Right lobe of liver (tissue), 4 donors: Measurements from ENCODE around the gene DRD4.

Experiments used
- POLR2A ChIP-seq: fragments of 450-650 bp; IDR thresholded peaks from one replicate; pipeline ENCODE4 v1.6.1; 2017; ENCODE audit warnings: antibody characterized with exemption, mild to moderate bottlenecking
- TF ChIP-seq, protein P1 (sequence below), 4 donors: fragments of 200-600 bp in 3 of 4; fragments of 450-650 bp in 1 of 4; IDR thresholded peaks; one replicate each; pipeline versions ENCODE4 v1.5.1 to v1.8.0; 2016 to 2022; ENCODE audit warnings: antibody characterized with exemption in 4 of 4, mild to moderate bottlenecking in 2 of 4
- donor health status: DM: no; HTN: no; CAD: no.
- donor health status: DM: no; HTN: no; CAD: no.
- donor health status: DM: no; HTN: yes; CAD: no.

DNA sequence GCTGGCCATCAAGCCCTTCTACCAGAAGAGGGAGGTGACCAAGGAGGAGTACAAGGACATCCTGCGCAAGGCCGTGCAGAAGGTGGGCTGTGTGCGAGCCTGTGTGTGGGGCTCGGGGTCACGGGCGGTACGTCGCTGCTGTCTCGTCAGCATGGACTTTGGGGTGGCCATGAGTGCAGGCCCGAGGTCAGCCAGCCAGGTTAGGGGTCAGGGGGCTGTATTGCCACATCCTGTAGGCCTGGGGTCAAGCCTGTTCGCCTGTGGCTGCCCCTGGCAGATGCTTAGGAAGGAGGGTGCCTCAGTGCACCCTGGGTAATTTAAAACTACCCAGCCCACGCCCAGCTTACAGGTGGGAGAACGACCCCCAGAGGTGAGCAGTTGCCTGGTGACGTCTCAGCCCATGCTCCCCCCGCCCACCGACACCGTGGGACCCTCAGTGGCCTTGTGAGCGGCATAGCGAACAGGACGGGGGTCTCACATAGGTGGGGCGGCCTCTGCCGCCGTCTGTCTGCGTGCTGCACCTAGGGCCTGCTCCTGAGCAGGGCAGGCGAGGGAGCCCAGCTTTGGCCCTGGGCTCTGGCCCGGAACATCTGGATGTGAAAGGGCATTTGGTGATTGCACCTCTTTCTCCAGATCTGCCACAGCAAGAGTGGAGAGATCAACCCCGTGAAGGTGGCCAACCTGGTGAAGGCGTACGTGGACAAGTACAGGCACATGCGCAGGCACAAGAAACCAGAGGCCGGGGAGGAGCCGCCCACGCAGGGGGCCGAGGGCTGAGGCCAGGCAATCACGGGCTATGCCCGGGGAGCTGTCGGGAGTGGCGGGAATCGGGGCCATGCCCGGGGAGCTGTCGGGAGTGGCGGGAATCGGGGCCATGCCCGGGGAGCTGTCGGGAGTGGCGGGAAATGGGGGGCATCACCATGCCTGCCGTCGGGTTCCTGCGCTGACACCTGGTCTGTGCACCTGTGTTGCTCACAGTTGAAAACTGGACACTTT lies 25.8 kb upstream of the DRD4 start:
- TF ChIP-seq, protein P1, sequence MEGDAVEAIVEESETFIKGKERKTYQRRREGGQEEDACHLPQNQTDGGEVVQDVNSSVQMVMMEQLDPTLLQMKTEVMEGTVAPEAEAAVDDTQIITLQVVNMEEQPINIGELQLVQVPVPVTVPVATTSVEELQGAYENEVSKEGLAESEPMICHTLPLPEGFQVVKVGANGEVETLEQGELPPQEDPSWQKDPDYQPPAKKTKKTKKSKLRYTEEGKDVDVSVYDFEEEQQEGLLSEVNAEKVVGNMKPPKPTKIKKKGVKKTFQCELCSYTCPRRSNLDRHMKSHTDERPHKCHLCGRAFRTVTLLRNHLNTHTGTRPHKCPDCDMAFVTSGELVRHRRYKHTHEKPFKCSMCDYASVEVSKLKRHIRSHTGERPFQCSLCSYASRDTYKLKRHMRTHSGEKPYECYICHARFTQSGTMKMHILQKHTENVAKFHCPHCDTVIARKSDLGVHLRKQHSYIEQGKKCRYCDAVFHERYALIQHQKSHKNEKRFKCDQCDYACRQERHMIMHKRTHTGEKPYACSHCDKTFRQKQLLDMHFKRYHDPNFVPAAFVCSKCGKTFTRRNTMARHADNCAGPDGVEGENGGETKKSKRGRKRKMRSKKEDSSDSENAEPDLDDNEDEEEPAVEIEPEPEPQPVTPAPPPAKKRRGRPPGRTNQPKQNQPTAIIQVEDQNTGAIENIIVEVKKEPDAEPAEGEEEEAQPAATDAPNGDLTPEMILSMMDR (IDR thresholded peaks at IDR 0.05), result no peak
- TF ChIP-seq POLR2A, result no peak
